ENCODE data around the gene UCK2.

DNA sequence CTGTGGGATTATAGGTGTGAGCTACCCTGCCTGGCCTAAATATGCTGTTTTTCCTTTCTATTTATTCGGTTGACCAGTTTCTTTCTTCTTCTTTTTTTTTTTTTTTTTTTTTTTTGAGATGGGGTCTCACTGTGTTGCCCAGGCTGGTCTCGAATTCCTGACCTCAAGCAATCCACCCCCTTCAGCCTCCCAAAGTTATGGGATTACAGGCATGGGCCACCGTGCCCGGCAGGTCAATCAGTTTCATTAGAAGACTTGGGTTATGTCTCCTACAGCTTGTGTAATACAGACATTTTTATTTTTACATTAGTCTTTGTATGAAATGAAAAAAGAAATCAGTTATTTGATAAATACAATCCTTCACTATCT is 61.1 kb downstream of the UCK2 start:
- TF ChIP-seq, protein P1, sequence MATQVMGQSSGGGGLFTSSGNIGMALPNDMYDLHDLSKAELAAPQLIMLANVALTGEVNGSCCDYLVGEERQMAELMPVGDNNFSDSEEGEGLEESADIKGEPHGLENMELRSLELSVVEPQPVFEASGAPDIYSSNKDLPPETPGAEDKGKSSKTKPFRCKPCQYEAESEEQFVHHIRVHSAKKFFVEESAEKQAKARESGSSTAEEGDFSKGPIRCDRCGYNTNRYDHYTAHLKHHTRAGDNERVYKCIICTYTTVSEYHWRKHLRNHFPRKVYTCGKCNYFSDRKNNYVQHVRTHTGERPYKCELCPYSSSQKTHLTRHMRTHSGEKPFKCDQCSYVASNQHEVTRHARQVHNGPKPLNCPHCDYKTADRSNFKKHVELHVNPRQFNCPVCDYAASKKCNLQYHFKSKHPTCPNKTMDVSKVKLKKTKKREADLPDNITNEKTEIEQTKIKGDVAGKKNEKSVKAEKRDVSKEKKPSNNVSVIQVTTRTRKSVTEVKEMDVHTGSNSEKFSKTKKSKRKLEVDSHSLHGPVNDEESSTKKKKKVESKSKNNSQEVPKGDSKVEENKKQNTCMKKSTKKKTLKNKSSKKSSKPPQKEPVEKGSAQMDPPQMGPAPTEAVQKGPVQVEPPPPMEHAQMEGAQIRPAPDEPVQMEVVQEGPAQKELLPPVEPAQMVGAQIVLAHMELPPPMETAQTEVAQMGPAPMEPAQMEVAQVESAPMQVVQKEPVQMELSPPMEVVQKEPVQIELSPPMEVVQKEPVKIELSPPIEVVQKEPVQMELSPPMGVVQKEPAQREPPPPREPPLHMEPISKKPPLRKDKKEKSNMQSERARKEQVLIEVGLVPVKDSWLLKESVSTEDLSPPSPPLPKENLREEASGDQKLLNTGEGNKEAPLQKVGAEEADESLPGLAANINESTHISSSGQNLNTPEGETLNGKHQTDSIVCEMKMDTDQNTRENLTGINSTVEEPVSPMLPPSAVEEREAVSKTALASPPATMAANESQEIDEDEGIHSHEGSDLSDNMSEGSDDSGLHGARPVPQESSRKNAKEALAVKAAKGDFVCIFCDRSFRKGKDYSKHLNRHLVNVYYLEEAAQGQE (IDR thresholded peaks at IDR 0.05; ENCODE audit: unreplicated experiment) = no peak
- TF ChIP-seq, protein P2, sequence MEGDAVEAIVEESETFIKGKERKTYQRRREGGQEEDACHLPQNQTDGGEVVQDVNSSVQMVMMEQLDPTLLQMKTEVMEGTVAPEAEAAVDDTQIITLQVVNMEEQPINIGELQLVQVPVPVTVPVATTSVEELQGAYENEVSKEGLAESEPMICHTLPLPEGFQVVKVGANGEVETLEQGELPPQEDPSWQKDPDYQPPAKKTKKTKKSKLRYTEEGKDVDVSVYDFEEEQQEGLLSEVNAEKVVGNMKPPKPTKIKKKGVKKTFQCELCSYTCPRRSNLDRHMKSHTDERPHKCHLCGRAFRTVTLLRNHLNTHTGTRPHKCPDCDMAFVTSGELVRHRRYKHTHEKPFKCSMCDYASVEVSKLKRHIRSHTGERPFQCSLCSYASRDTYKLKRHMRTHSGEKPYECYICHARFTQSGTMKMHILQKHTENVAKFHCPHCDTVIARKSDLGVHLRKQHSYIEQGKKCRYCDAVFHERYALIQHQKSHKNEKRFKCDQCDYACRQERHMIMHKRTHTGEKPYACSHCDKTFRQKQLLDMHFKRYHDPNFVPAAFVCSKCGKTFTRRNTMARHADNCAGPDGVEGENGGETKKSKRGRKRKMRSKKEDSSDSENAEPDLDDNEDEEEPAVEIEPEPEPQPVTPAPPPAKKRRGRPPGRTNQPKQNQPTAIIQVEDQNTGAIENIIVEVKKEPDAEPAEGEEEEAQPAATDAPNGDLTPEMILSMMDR (conservative IDR thresholded peaks at IDR 0.05; ENCODE audit: low read depth in 2 of 2) = no peak
- TF ChIP-seq EZH2 (IDR thresholded peaks at IDR 0.05; ENCODE audit: low read depth, unreplicated experiment) (no peak), POLR2AphosphoS5 (IDR thresholded peaks at IDR 0.05; ENCODE audit: low read depth) (no peak), ZNF331 (CRISPR knock-in tag; IDR thresholded peaks at IDR 0.05; ENCODE audit: low read depth) (no peak), CREB1 (CRISPR knock-in tag; IDR thresholded peaks at IDR 0.05; ENCODE audit: low read depth) (no peak), STAT1 (IDR thresholded peaks at IDR 0.05; ENCODE audit: unreplicated experiment) (no peak), EZH2phosphoT487 (IDR thresholded peaks at IDR 0.05; ENCODE audit: unreplicated experiment) (no peak)
- TF ChIP-seq, protein P3, sequence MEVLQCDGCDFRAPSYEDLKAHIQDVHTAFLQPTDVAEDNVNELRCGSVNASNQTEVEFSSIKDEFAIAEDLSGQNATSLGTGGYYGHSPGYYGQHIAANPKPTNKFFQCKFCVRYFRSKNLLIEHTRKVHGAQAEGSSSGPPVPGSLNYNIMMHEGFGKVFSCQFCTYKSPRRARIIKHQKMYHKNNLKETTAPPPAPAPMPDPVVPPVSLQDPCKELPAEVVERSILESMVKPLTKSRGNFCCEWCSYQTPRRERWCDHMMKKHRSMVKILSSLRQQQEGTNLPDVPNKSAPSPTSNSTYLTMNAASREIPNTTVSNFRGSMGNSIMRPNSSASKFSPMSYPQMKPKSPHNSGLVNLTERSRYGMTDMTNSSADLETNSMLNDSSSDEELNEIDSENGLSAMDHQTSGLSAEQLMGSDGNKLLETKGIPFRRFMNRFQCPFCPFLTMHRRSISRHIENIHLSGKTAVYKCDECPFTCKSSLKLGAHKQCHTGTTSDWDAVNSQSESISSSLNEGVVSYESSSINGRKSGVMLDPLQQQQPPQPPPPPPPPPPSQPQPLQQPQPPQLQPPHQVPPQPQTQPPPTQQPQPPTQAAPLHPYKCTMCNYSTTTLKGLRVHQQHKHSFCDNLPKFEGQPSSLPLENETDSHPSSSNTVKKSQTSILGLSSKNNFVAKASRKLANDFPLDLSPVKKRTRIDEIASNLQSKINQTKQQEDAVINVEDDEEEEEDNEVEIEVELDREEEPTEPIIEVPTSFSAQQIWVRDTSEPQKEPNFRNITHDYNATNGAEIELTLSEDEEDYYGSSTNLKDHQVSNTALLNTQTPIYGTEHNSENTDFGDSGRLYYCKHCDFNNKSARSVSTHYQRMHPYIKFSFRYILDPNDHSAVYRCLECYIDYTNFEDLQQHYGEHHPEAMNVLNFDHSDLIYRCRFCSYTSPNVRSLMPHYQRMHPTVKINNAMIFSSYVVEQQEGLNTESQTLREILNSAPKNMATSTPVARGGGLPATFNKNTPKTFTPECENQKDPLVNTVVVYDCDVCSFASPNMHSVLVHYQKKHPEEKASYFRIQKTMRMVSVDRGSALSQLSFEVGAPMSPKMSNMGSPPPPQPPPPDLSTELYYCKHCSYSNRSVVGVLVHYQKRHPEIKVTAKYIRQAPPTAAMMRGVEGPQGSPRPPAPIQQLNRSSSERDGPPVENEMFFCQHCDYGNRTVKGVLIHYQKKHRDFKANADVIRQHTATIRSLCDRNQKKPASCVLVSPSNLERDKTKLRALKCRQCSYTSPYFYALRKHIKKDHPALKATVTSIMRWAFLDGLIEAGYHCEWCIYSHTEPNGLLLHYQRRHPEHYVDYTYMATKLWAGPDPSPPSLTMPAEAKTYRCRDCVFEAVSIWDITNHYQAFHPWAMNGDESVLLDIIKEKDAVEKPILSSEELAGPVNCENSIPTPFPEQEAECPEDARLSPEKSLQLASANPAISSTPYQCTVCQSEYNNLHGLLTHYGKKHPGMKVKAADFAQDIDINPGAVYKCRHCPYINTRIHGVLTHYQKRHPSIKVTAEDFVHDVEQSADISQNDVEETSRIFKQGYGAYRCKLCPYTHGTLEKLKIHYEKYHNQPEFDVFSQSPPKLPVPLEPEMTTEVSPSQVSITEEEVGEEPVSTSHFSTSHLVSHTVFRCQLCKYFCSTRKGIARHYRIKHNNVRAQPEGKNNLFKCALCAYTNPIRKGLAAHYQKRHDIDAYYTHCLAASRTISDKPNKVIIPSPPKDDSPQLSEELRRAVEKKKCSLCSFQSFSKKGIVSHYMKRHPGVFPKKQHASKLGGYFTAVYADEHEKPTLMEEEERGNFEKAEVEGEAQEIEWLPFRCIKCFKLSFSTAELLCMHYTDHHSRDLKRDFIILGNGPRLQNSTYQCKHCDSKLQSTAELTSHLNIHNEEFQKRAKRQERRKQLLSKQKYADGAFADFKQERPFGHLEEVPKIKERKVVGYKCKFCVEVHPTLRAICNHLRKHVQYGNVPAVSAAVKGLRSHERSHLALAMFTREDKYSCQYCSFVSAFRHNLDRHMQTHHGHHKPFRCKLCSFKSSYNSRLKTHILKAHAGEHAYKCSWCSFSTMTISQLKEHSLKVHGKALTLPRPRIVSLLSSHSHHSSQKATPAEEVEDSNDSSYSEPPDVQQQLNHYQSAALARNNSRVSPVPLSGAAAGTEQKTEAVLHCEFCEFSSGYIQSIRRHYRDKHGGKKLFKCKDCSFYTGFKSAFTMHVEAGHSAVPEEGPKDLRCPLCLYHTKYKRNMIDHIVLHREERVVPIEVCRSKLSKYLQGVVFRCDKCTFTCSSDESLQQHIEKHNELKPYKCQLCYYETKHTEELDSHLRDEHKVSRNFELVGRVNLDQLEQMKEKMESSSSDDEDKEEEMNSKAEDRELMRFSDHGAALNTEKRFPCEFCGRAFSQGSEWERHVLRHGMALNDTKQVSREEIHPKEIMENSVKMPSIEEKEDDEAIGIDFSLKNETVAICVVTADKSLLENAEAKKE (CRISPR knock-in tag; IDR thresholded peaks at IDR 0.05) = no peak
